GM12878 (cell line): ENCODE data around the gene SFMBT1. TPM values are rescaled to one million over a fixed set of nuclear protein-coding genes. Genes with fewer than 3 reads are reported as not detected.

Source experiments
- ATAC-seq: fragments of 200-7000 bp; cut with Tn5 transposase; 3 replicates; pipeline ENCODE4 v1.9.1; 2020; ENCODE audit warnings: mild to moderate bottlenecking, moderate library complexity
- BruUV-seq: library from RNA; stranded (reverse); fragments of 400-500 nt; replicated peaks from 2 replicates; lab custom pipeline; 2021; lab: Mats Ljungman, UMichigan
- CTCF ChIA-PET: fragments of 300-600 bp; sonication (Branson Sonifier 250); formaldehyde crosslinking; extraction: SDS; loops from one replicate; lab custom pipeline; 2021; ENCODE audit warnings: inconsistent platforms; lab: Yijun Ruan, JAX
- POLR2A ChIA-PET: fragments of 350-600 bp; formaldehyde crosslinking; extraction: SDS; loops from one replicate; lab custom pipeline; 2021; ENCODE audit warnings: inconsistent platforms; lab: Charles Lee
- RAD21 ChIA-PET: fragments of 300-600 bp; sonication (Branson Sonifier 250); formaldehyde crosslinking; loops from one replicate; lab custom pipeline; 2023; ENCODE audit warnings: antibody characterized with exemption; ENCODE audit not compliant: unreplicated experiment; lab: Charles Lee
- SMC1A ChIA-PET: fragments of 300-600 bp; sonication (Branson Sonifier 250); formaldehyde crosslinking; loops from one replicate; lab custom pipeline; 2023; ENCODE audit not compliant: unreplicated experiment, uncharacterized antibody; lab: Charles Lee
- DNase-seq: peaks from one replicate; pipeline ENCODE4 v3.0.0-alpha.2; 2011; ENCODE audit warnings: low read depth, low spot score
- FAIRE-seq: peaks from 3 replicates; lab custom pipeline; 2011; peaks lifted over from hg19 to GRCh38; lab: Jason Lieb, UNC
- H2AFZ ChIP-seq: 2 replicates; pipeline ENCODE4 v1.6.0; 2011; ENCODE audit warnings: low read depth, low read length, control low read depth; ENCODE audit not compliant: control insufficient read depth
- H3K27ac ChIP-seq: 2 replicates; pipeline ENCODE4 v1.5.1; 2011; ENCODE audit warnings: control low read depth; ENCODE audit not compliant: control insufficient read depth, insufficient read depth
- H3K27me3 ChIP-seq, 2 experiments: replicated peaks in 1 of 2; 2 replicates each; pipeline versions ENCODE4 v1.6.0 to v1.6.1; 2011; ENCODE audit warnings: low read length in 1 of 2; ENCODE audit not compliant: control insufficient read depth in 2 of 2, insufficient read depth in 2 of 2
- H3K36me3 ChIP-seq, 2 experiments: 2 replicates each; pipeline ENCODE4 v1.5.1; 2011; ENCODE audit warnings: low read length in 1 of 2; ENCODE audit not compliant: control insufficient read depth in 2 of 2, insufficient read depth in 2 of 2
- H3K4me1 ChIP-seq: 2 replicates; pipeline ENCODE4 v1.6.1; 2011; ENCODE audit warnings: mild to moderate bottlenecking, low read length, moderate library complexity, mixed read lengths; ENCODE audit not compliant: control insufficient read depth, insufficient read depth
- H3K4me2 ChIP-seq: 2 replicates; pipeline ENCODE4 v1.6.0; 2011; ENCODE audit warnings: control low read depth; ENCODE audit not compliant: control insufficient read depth, insufficient read depth
- H3K4me3 ChIP-seq: fragments of 200-600 bp; sonication (generic); 2 replicates; pipeline ENCODE4 v1.5.1; 2016
- H3K79me2 ChIP-seq: 2 replicates; pipeline ENCODE4 v1.6.0; 2011; ENCODE audit warnings: low read length; ENCODE audit not compliant: control insufficient read depth, insufficient read depth
- H3K9ac ChIP-seq: 2 replicates; pipeline ENCODE4 v1.8.0; 2011; ENCODE audit warnings: low read length, control low read depth, mixed read lengths; ENCODE audit not compliant: control insufficient read depth, insufficient read depth
- H3K9me3 ChIP-seq: replicated peaks from 3 replicates; pipeline ENCODE4 v1.5.1; 2011; ENCODE audit warnings: mild to moderate bottlenecking, low read length; ENCODE audit not compliant: control insufficient read depth, insufficient read depth
- H4K20me1 ChIP-seq: 2 replicates; pipeline ENCODE4 v1.6.0; 2011; ENCODE audit not compliant: control insufficient read depth, insufficient read depth
- BMI1 ChIP-seq: fragments of 450-650 bp; IDR thresholded peaks from 2 replicates; pipeline ENCODE4 v1.6.1; 2016; ENCODE audit warnings: mild to moderate bottlenecking, moderate library complexity, borderline replicate concordance
- DPF2 ChIP-seq: fragments of 450-650 bp; IDR thresholded peaks from 2 replicates; pipeline ENCODE4 v1.6.1; 2017; ENCODE audit warnings: mild to moderate bottlenecking
- EZH2 ChIP-seq: IDR thresholded peaks from 2 replicates; pipeline ENCODE4 v1.6.1; 2012; ENCODE audit warnings: low read depth, mild to moderate bottlenecking, control low read depth, inconsistent platforms, low read length, borderline replicate concordance; ENCODE audit not compliant: control insufficient read depth
- HCFC1 ChIP-seq: fragments of 150-350 bp; IDR thresholded peaks from 2 replicates; pipeline ENCODE4 v1.6.1; 2014; ENCODE audit warnings: low read length
- HDAC2 ChIP-seq: fragments of 200-600 bp; sonication (generic); IDR thresholded peaks from 2 replicates; pipeline ENCODE4 v1.6.1; 2017
- HDGF ChIP-seq: fragments of 450-650 bp; IDR thresholded peaks from 2 replicates; pipeline ENCODE4 v1.6.1; 2016; ENCODE audit warnings: antibody characterized with exemption
- JUNB ChIP-seq: IDR thresholded peaks from 2 replicates; pipeline ENCODE4 v1.6.1; 2016; ENCODE audit warnings: antibody characterized with exemption, mild to moderate bottlenecking
- MYC ChIP-seq: IDR thresholded peaks from 2 replicates; pipeline ENCODE4 v1.6.1; 2011; ENCODE audit warnings: mild to moderate bottlenecking, low read length, moderate library complexity, inconsistent platforms; ENCODE audit not compliant: insufficient read depth, insufficient replicate concordance, insufficient read length, severe bottlenecking
- PKNOX1 ChIP-seq: fragments of 450-650 bp; IDR thresholded peaks from 2 replicates; pipeline ENCODE4 v1.6.1; 2016; ENCODE audit warnings: mild to moderate bottlenecking
- REST ChIP-seq: IDR thresholded peaks from 2 replicates; pipeline ENCODE4 v1.6.1; 2012; ENCODE audit warnings: mild to moderate bottlenecking, low read depth, low read length
- RUNX3 ChIP-seq: IDR thresholded peaks from 2 replicates; pipeline ENCODE4 v1.6.1; 2012; ENCODE audit warnings: low read length, inconsistent platforms
- TARDBP ChIP-seq: IDR thresholded peaks from 2 replicates; pipeline ENCODE4 v1.6.1; 2016; ENCODE audit warnings: borderline replicate concordance
- ZBTB33 ChIP-seq: fragments of 450-650 bp; IDR thresholded peaks from 2 replicates; pipeline ENCODE4 v1.6.1; 2017; ENCODE audit warnings: mild to moderate bottlenecking
- ZZZ3 ChIP-seq: IDR thresholded peaks from 2 replicates; pipeline ENCODE4 v1.6.1; 2011; ENCODE audit warnings: low read depth; ENCODE audit not compliant: control insufficient read depth, insufficient read length
- WGBS: methylation state at CpG from one replicate; pipeline ENCODE4 v1.1.6; 2016; ENCODE audit warnings: low lambda C conversion rate; ENCODE audit not compliant: insufficient replicate concordance, insufficient coverage; ENCODE audit errors: missing lambda C conversion rate; 5-methylcytosine and 5-hydroxymethylcytosine counted together
- in situ Hi-C: fragments of 300-500 bp; cut with MboI; formaldehyde crosslinking; loops from 9 replicates; pipeline ENCODE4 v1.14.3; 2018; ENCODE audit warnings: mixed read lengths
- intact Hi-C: fragments of 100-400 bp; cut with micrococcal nuclease; formaldehyde crosslinking; loops from one replicate; pipeline ENCODE4 v1.14.2; 2022; ENCODE audit not compliant: unreplicated experiment
- polyA plus RNA-seq, 11 experiments: library from polyadenylated mRNA; depleted of rRNA in 4 of 11; unstranded in 6 of 11; stranded (reverse) in 5 of 11; fragments of >200 nt; fragmentation: Nextera tagmentation in 4 of 11; fragmentation: Illumina TruSeq in 1 of 11; extraction: Ambion mirVana in 4 of 11; extraction: Trizol in 1 of 11; gene quantifications; 1 replicate in 1 of 11; 2 replicates in 10 of 11; pipeline versions ENCODE4 v1.2.1 to v1.2.3, GENCODE V29; 2011 to 2016; ENCODE audit warnings: inconsistent platforms in 2 of 11, missing spikeins in 2 of 11, low read depth in 1 of 11
- total RNA-seq, 4 experiments: library from RNA; depleted of rRNA in 3 of 4; stranded (reverse); fragments of >200 nt in 3 of 4; fragmentation: Illumina TruSeq in 1 of 4; extraction: Trizol in 1 of 4; gene quantifications; 2 replicates each; pipeline versions ENCODE4 v1.2.1 to v1.2.3, GENCODE V29; 2013 to 2021

The SFMBT1 gene
- total and polyA plus RNA-seq, 10 of the 15 experiments (the other 5 are each of a cell fraction or from before 2014, with no cell fraction given), result 3.2 to 19.5 (median 11.4) TPM

GRCh38 chr3:52892625-52893311, 153.1 kb downstream of the SFMBT1 start (continued):
- no peak for TF ChIP-seq PKNOX1
- TF ChIP-seq HDAC2, result no peak
- TF ChIP-seq MYC, result no peak
- peak; percentile 78 for TF ChIP-seq JUNB

GRCh38 chr3:52892290-52892624, 153.6 kb downstream of the SFMBT1 start:
- Histone ChIP-seq H3K4me1 (peaks cover 28% of the 10 kb centered on the region), H3K79me2 (peaks cover 43% of the 10 kb centered on the region), H3K9ac (peak overlapping the region; percentile 40), H3K27me3 (no peaks in the 10 kb centered on the region), H3K9me3 (no peaks in the 10 kb centered on the region), H3K27ac (peak overlapping the region; percentile 22), H3K36me3 (peaks cover 0 to 3% of the 10 kb centered on the region in 2 experiments; a peak in 1 of 4 replicates), H3K4me2 (peak overlapping the region; percentile 76), H4K20me1 (no peaks in the 10 kb centered on the region), H3K4me3 (peak overlapping the region; percentile 10; the same call in 1 of the 2 replicates), H2AFZ (peak overlapping the region; percentile 61)
- peak; percentile 9; the same call in 2 of the 3 replicates for ATAC-seq
- no peak for TF ChIP-seq REST
- no peak for TF ChIP-seq ZZZ3
- no peak for TF ChIP-seq TARDBP
- no peak for TF ChIP-seq EZH2
- TF ChIP-seq BMI1, result no peak
- no peak for TF ChIP-seq DPF2
- no peak for TF ChIP-seq HDGF
- TF ChIP-seq HCFC1, result no peak
- TF ChIP-seq RUNX3, result no peak
- TF ChIP-seq ZBTB33, result no peak; the same call in 1 of the 2 replicates
- DNase-seq, result no peak
- SMC1A ChIA-PET, result interaction anchor here (0.6 to 2.8 kb wide), 12 partner anchors 10 to 211 kb away, joined by 3 to 25 read pairs (median 4); no protein-coding TSS in a partner anchor
- RAD21 ChIA-PET, result interaction anchor here (1.3 to 2.9 kb wide), 4 partner anchors 11 to 153 kb away, joined by 3 to 17 read pairs (median 5); partner anchors contain the start of gene SFMBT1
- no peak for FAIRE-seq
- intact Hi-C loops, result loop anchor here (2.0 to 5.0 kb wide), 2 partner anchors 149 to 155 kb away; partner anchors contain the start of gene SFMBT1
- WGBS, result 84% methylated on average over 5 of the region's 5 CpGs
- in situ Hi-C loops, result no loop called here
- CTCF ChIA-PET, result interaction anchor here (0.7 to 3.3 kb wide), 11 partner anchors 12 to 153 kb away, joined by 3 to 28 read pairs (median 5); no protein-coding TSS in a partner anchor
- no TSS peak for BruUV-seq
- POLR2A ChIA-PET, result interaction anchor here (0.5 to 2.1 kb wide), 5 partner anchors 12 to 187 kb away, joined by 3 to 8 read pairs (median 5); partner anchors contain the start of gene SFMBT1
